ENCODE measurements around the gene POLR2A.

The POLR2A gene

DNA sequence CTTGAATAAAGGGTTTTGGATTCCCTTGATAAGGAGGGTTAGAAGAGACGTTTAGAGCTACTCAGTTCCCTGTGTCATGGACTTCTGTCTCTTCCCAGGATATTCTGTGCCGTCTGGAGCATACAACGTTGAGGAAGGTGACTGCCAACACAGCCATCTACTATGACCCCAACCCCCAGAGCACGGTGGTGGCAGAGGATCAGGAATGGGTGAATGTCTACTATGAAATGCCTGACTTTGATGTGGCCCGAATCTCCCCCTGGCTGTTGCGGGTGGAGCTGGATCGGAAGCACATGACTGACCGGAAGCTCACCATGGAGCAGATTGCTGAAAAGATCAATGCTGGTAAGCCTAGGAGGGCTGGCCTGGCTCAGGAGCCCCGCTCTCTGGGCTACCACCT is 24.7 kb downstream of the POLR2A start:
- no peak for DNase-seq

DNA sequence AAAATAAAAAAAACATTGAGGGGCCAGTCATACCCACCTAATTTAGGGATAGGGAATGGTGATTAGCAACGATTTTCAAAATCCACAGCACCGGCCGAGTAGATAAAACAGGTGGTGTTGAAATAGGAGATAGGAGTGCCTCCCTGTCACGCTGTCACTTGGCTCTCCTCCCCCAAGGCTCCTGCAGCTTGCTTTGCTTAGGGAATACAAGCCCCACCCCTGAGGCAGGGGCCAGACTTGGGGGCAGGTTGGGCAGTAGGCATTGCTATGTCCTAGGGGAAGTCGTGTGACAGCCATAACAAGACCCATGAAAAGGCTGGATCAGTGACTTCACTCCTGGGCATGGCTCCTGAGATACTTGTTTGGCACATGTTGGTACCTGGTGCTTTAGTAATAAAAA is 25.8 kb downstream of the POLR2A start:
- no peak for DNase-seq

DNA sequence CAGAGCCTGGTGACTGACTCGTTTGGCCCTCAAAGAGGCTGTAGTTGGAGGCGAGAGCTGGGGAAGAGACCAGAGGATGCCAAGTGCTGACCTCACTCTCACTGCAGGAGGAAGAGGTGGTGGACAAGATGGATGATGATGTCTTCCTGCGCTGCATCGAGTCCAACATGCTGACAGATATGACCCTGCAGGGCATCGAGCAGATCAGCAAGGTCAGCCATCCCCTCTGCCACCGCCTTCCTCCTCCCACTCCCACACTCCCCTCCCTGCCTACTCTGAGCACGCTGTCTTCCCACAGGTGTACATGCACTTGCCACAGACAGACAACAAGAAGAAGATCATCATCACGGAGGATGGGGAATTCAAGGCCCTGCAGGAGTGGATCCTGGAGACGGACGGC is 26.9 kb downstream of the POLR2A start:
- DNase-seq: no peak

DNA sequence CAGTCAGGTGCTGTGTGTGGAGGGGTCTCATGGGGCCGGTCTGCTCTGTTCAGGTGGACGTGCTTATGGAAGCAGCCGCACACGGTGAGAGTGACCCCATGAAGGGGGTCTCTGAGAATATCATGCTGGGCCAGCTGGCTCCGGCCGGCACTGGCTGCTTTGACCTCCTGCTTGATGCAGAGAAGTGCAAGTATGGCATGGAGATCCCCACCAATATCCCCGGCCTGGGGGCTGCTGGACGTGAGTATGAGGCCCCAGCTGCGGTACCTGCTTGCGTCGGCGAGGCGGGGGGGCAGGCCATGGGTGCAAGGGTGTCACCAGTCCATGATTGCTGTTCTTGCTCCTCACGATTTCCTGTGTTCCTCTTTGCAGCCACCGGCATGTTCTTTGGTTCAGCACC is 27.9 kb downstream of the POLR2A start:
- DNase-seq: no peak

DNA sequence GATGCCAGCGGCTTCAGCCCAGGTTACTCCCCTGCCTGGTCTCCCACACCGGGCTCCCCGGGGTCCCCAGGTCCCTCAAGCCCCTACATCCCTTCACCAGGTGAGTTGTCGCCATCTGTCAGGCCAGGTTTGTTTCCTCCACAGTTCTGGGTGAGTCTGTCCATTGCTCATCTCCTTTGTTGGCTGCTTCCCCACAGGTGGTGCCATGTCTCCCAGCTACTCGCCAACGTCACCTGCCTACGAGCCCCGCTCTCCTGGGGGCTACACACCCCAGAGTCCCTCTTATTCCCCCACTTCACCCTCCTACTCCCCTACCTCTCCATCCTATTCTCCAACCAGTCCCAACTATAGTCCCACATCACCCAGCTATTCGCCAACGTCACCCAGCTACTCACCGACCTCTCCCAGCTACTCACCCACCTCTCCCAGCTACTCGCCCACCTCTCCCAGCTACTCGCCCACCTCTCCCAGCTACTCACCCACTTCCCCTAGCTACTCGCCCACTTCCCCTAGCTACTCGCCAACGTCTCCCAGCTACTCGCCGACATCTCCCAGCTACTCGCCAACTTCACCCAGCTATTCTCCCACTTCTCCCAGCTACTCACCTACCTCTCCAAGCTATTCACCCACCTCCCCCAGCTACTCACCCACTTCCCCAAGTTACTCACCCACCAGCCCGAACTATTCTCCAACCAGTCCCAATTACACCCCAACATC is 28.8 kb downstream of the POLR2A start:
- no peak for DNase-seq

DNA sequence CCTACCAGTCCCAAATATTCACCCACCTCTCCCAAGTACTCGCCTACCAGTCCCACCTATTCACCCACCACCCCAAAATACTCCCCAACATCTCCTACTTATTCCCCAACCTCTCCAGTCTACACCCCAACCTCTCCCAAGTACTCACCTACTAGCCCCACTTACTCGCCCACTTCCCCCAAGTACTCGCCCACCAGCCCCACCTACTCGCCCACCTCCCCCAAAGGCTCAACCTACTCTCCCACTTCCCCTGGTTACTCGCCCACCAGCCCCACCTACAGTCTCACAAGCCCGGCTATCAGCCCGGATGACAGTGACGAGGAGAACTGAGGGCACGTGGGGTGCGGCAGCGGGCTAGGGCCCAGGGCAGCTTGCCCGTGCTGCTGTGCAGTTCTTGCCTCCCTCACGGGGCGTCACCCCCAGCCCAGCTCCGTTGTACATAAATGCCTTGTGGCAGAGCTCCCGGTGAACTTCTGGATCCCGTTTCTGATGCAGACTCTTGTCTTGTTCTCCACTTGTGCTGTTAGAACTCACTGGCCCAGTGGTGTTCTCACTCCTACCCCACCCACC is 29.8 kb downstream of the POLR2A start:
- DNase-seq: no peak

DNA sequence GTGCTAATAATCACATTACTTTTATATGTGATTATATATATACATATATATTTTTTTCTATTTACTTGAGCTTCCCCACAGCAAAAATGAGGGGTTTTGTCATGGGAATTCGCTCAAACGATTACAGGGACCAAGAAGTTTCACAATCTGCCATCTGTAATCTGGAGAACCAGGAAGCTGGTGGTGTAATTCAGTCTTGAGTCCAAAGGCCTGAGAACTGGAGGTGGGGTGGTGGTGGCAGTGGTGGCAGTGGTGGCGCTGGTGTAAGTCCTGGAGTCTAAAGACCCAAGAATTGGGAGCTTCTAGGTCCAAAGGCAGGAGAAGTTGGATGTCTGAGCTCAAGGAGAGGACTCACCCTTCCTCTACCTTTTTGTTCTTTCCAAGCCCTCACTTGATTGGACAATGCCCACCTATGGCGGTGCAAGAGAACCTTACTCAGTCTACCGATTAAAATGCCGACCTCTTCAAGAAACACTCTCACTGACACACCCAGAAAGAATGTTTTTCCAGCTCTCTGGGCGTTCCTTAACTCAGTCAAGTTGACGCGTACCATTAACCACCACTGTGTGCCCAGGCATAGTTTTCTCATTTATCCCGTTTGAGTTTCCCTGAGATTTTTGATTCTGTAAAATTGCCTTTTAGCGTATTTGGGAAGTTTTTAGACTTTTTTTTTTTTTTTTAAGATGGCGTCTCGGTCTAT is 31.9 kb downstream of the POLR2A start:
- DNase-seq: no peak

DNA sequence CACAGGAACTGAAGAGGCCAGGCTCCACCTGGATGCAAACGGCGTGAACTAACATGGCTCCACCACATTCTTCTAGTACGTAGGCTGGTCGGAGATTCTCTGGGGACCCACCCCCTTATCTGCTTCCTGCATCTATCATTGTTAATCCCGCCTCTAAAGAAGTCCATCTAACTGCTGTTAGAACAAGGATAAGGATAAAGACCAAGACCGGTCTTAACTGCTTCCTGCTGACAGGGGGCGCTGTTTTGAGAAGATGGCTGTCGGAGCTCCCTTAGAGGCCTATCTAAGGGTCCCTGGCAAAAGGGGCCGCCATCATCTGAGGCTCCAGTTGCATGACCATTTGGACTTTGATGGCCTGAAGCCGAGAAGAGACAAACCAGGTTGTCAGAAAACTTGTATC is 38.9 kb downstream of the POLR2A start:
- no peak for DNase-seq

DNA sequence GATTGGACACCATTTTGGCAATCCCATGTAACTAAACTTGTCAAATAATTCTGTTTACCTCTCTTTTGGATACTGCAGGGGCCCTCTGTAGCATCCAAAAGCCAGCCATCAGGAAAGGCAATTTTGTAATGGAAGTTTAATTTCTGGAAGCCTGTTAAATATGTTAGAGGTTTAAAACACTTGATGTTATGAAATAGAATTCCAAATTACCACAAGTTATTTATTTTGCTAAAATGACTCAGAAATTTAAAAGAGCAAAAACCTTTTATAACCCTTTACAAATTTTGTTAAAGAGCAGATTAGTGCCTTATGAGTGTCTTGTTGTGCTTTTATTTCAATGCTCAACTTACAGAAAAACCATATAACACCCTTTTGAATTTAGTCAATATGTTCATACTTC is 44.7 kb downstream of the POLR2A start:
- DNase-seq: no peak

DNA sequence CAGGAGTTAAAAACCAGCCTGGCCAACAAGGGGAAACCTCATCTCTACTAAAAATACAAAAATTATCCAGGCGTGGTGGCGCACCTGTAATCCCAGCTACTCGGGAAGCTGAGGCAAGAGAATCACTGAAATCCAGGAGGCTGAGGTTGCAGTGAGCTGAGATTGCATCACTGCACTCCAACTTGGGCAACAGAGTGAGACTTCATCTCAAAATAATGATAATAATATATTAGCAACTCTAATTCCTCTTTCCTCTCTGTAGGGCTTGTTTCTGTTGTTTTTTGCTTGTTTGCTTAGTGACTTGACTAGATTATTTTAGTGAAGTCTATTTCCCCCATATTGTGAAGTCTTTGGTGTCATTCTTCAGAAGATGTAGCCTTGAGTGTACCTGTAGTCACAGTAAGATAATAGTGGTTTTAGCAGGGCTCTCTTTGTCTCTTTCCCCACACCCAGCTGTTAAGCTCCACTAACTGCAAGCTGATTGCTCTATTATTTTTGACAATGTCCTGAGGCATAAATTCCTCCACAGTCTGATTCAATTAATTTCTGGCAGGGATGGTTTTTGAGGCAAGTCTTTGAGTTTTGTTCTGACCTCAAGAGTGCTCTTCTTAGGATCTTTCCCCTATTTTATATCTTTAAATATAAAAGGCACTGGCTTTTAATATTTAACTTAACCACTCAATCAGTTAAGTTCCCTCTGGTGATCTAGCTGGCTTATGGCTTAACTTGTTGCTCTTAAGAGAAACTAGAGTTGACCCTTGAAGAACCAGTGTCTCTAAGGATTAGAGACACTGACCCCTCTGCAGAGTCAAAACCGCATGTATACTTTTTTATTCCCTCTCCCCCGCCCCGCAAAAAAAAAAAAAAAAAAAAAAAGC is 46.1 kb downstream of the POLR2A start:
- no peak for DNase-seq

DNA sequence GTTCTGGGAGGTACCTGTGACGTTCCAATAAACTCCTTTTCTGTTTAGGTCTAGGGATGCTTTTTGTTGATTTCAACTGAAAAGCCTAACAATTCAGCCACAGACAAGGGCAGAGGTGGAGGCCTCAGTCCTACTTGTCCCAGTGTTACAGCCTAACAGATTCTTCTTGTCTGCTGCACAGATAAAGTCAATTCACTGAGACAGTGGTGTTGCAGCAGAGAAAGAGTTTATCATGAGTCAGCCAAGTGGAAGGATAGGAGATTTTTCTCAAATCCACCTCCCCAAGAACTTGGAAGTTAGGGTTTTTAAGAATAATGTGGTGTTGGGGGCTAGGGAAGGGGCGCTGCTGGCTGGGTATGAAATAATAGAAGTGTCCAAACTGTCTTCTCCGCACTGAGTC is 53.9 kb downstream of the POLR2A start:
- no peak for DNase-seq

DNA sequence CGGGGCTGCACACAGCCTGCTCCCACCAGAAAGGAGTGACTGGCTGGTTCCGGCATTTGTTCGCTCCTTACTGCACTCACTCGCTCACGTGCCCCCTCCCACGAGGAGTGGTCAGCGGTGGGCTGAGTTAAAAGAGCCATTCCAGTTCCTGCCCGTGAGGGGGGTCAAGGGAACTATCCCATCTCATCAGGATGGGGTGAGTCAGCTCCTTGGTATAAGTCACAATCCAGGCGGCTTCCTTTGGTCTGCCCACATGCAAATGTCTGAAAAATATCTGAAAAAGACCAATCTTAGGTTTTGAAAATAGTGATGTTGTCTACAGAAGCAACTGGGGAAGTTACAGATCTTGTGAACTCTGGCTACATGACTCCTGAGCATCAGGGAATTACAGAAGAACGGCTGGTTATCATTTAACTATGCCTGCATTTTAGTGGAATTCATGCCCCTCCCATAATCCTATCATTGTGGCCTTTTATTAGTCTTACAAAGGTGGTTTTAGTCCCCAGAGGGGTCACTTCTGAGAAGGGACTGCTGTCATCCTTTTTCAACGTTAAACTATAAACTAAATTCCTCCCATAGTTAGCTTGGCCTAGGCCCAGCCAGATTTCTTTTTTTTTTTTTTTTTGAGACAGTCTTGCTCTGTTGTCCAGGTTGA is 54.9 kb downstream of the POLR2A start:
- no peak for DNase-seq

DNA sequence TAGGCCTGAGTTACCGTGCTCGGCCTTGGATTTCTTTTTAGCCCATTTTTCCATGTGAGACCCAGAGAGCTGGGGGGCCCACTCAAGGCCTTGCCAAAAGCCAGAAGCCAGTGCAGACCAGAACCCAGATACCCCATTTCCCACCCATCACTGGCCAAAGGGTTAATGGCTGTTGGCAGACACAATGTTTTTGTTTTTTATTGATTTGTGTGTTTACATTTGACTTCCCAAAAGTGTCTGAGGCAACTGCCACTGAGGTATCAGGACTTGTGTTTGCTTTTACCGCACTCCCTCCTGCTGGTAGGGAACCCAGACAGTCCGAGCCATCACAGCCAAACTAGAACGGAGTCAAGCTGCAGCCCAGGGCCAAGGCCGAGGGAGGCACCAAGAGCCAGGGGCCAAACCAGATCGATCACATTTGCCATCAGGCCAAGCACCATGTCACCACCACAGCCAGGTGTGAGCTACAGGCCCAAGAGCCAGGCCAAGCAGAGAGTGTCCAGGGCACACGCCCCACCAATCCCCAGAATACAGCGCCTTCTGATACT is 57.0 kb downstream of the POLR2A start:
- no peak for DNase-seq

DNA sequence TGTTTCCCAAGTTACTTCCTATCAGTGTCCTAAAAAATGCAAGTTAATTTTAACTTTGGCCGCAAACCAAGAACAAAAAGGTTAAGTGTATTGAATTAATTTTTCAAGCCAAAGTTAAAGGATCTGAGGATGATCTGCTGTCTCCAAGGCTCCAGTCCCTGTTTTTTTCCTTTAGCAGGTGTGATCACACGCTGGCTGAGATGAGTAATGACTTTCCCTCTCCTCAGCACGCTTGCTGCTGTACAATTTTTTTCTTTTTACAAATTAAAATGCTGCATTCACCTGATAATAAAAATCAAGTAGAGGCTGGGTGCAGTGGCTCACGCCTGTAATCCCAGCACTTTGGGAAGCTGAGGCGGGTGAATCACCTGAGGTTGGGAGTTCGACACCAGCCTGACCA is 60.7 kb downstream of the POLR2A start:
- DNase-seq: no peak

DNA sequence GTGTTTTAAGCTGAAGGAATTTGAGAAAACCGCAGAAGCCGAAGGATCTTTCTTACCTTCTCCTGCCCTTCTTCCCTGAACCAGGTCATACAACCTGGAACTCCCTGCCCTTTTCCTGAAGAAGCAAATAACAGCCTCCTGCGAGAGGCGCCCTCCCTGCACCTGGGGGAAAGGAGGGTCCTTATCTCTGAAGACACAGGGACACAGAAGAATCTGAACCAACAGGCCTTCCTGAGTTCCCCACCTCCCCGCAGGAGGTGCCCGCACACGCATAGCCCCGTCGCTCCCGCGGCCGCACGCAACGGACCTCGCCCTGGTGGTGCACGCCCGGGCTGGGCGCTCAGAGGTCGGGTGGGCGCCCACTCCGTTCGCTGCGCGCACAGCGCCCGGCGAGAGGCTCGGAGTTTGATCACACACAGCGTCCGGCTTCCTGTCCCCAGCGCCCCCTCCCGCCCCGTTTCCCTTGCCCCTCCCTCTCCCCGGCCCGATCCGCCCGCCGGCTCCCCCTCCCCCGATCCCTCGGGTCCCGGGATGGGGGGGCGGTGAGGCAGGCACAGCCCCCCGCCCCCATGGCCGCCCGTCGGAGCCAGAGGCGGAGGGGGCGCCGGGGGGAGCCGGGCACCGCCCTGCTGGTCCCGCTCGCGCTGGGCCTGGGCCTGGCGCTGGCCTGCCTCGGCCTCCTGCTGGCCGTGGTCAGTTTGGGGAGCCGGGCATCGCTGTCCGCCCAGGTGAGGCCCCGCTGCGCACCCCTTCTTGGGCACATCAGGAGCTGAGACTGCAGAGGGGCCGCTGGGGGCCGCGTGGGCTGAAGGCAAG is 64.6 kb downstream of the POLR2A start, which contains the start of gene TNFSF12:
TSS of gene TNFSF12 (plus strand) at position 474 of the 816 bp plus-strand sequence. CDS start at position 570, 96 bp downstream.
- DNase-seq: peak; percentile 82
